Sigmoid colon (tissue), 4 donors: Measurements from ENCODE around the gene SLC25A43.

Source experiments
- POLR2AphosphoS5 ChIP-seq, 4 donors: sonication (generic); formaldehyde crosslinking; IDR thresholded peaks; one replicate each; pipeline ENCODE4 v1.6.1; 2017; ENCODE audit warnings: antibody characterized with exemption in 4 of 4
- TF ChIP-seq, protein P1 (sequence below), 4 experiments: fragments of 450-650 bp in 3 of 4; fragments of 200-600 bp in 1 of 4; IDR thresholded peaks; one replicate each; pipeline ENCODE4 v1.5.1; 2016 to 2019; ENCODE audit warnings: antibody characterized with exemption in 4 of 4, mild to moderate bottlenecking in 3 of 4, moderate library complexity in 2 of 4

DNA sequence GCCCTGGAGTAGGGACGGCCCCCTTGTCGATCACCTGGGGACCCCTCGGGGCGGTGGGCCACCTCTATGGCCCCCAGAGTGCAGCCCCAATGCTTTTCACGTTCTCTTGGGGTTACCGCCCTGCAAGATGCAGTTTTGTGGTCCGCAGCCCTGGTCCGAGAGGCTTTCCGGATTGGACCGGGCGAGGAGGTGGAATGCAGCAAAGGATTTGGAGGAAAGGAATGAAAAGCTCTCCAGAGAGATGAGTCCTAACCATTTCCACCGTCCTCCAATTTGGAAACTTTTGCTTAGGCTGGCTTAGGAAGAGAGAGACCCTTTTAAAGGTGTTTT, 601 bp downstream of the SLC25A43 start:
- TF ChIP-seq, protein P1, sequence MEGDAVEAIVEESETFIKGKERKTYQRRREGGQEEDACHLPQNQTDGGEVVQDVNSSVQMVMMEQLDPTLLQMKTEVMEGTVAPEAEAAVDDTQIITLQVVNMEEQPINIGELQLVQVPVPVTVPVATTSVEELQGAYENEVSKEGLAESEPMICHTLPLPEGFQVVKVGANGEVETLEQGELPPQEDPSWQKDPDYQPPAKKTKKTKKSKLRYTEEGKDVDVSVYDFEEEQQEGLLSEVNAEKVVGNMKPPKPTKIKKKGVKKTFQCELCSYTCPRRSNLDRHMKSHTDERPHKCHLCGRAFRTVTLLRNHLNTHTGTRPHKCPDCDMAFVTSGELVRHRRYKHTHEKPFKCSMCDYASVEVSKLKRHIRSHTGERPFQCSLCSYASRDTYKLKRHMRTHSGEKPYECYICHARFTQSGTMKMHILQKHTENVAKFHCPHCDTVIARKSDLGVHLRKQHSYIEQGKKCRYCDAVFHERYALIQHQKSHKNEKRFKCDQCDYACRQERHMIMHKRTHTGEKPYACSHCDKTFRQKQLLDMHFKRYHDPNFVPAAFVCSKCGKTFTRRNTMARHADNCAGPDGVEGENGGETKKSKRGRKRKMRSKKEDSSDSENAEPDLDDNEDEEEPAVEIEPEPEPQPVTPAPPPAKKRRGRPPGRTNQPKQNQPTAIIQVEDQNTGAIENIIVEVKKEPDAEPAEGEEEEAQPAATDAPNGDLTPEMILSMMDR (IDR thresholded peaks at IDR 0.05) = no peak
- no peak for TF ChIP-seq POLR2AphosphoS5 (IDR thresholded peaks at IDR 0.05)
